ENCODE data around the gene ENG. TPM values are rescaled to one million over a fixed set of nuclear protein-coding genes. Genes with fewer than 3 reads are reported as not detected.

Gene ENG
- total RNA-seq, 1 experiment from 2014 or later, result 25.1 TPM

GRCh38 chr9:127825319-127826051 lies 29.0 kb downstream of the ENG start:
- DNase-seq (ENCODE audit: low read depth, low spot score) (no peak), ATAC-seq (peak; percentile 58; the same call in 1 of the 2 replicates)
- Histone ChIP-seq H3K4me1 (ENCODE audit: control insufficient read depth, insufficient read depth, low read length) (no peaks in the 10 kb centered on the region), H3K27ac (ENCODE audit: low read length) (no peak overlapping the region), H3K36me3 (ENCODE audit: control insufficient read depth, insufficient read depth, low read length) (no peaks in the 10 kb centered on the region), H3K27me3 (ENCODE audit: control insufficient read depth, insufficient read depth, low read length) (no peaks in the 10 kb centered on the region), H3K9me3 (ENCODE audit: control insufficient read depth, insufficient read depth, low read depth, low read length) (no peaks in the 10 kb centered on the region), H3K4me3 (ENCODE audit: low read depth in 2 of 2, low read length in 2 of 2) (no peak overlapping the region)
- BruUV-seq (replicated peaks), result no TSS peak
- no peak for TF ChIP-seq TCF7L2 (IDR thresholded peaks at IDR 0.05; ENCODE audit: low read depth, low read length)
- no peak for TF ChIP-seq REST (IDR thresholded peaks at IDR 0.05; ENCODE audit: insufficient read depth in 1 of 2, low read depth in 2 of 2, low read length in 1 of 2)
- no peak for TF ChIP-seq SIN3A (IDR thresholded peaks at IDR 0.05; ENCODE audit: borderline replicate concordance, insufficient read depth, low read depth, low read length)
- no peak for TF ChIP-seq POLR2AphosphoS5 (IDR thresholded peaks at IDR 0.05; ENCODE audit: low read depth, low read length)
- no peak; the same call in 1 of the 2 replicates for TF ChIP-seq CTCF (IDR thresholded peaks at IDR 0.05)
- intact Hi-C loops (cut with micrococcal nuclease; ENCODE audit: unreplicated experiment) (no loop called here), in situ Hi-C loops (cut with HindIII; ENCODE audit: low pct_unique_long_range_greater_than_20kb, low sequenced_read_pairs) (no loop called here)
- ChIA-PET CTCF (no interaction called here), POLR2A (no interaction called here)

- ATAC-seq (no peak), DNase-seq (ENCODE audit: low read depth, low spot score) (no peak)
- intact Hi-C loops (cut with micrococcal nuclease; ENCODE audit: unreplicated experiment), result no loop called here
- ChIA-PET CTCF (no interaction called here), POLR2A (no interaction called here)
- TF ChIP-seq SIN3A (IDR thresholded peaks at IDR 0.05; ENCODE audit: borderline replicate concordance, insufficient read depth, low read depth, low read length) (no peak), CTCF (IDR thresholded peaks at IDR 0.05) (no peak), REST (IDR thresholded peaks at IDR 0.05; ENCODE audit: insufficient read depth in 1 of 2, low read depth in 2 of 2, low read length in 1 of 2) (no peak), POLR2AphosphoS5 (IDR thresholded peaks at IDR 0.05; ENCODE audit: low read depth, low read length) (no peak), TCF7L2 (IDR thresholded peaks at IDR 0.05; ENCODE audit: low read depth, low read length) (no peak)
- Histone ChIP-seq H3K36me3 (ENCODE audit: control insufficient read depth, insufficient read depth, low read length) (no peaks in the 10 kb centered on the region), H3K4me1 (ENCODE audit: control insufficient read depth, insufficient read depth, low read length) (no peaks in the 10 kb centered on the region), H3K27ac (ENCODE audit: low read length) (no peak overlapping the region), H3K27me3 (ENCODE audit: control insufficient read depth, insufficient read depth, low read length) (no peaks in the 10 kb centered on the region), H3K4me3 (ENCODE audit: low read depth in 2 of 2, low read length in 2 of 2) (no peak overlapping the region), H3K9me3 (ENCODE audit: control insufficient read depth, insufficient read depth, low read depth, low read length) (no peaks in the 10 kb centered on the region)
- in situ Hi-C loops (cut with HindIII; ENCODE audit: low pct_unique_long_range_greater_than_20kb, low sequenced_read_pairs), result no loop called here
- BruUV-seq (replicated peaks), result no TSS peak
Measured at GRCh38 chr9:127822108-127822507, 32.4 kb downstream of the ENG start.
